Right lung (tissue), 5 donors: ENCODE results near the gene TM9SF1. TPM values are rescaled to one million over a fixed set of nuclear protein-coding genes. Genes with fewer than 3 reads are reported as not detected.
"Not testable (repeated sequence)": the region's sequence is repeated elsewhere in the genome, so short reads cannot be mapped to it uniquely, and the experiment has no call there.

Experiments used
- DNase-seq, 2 donors: peaks; one replicate each; pipeline ENCODE4 v3.0.0-alpha.2; 2013
- polyA plus RNA-seq, 5 donors: library from polyadenylated mRNA; unstranded; fragments of 120-200 nt; gene quantifications; one replicate each; pipeline versions ENCODE4 v1.2.1 to v1.2.3, GENCODE V29; 2013; ENCODE audit warnings: inconsistent platforms in 1 of 5, low replicate concordance in 1 of 5; ENCODE audit not compliant: insufficient read length in 5 of 5, insufficient read depth in 1 of 5

The TM9SF1 gene
- polyA plus RNA-seq, 5 donors: 24.6 to 44.1 (median 33.8) TPM

- DNase-seq: no peak
Observed at GRCh38 chr14:24231263-24232120, 36.3 kb upstream of the TM9SF1 start.

GRCh38 chr14:24228902-24229301 is 33.7 kb upstream of the TM9SF1 start:
- no peak for DNase-seq

- no peak for DNase-seq
Observed at GRCh38 chr14:24226473-24226872, 31.2 kb upstream of the TM9SF1 start.

- DNase-seq: no peak
Observed at GRCh38 chr14:24224618-24225071, 29.4 kb upstream of the TM9SF1 start.

GRCh38 chr14:24222987-24223386 is 27.7 kb upstream of the TM9SF1 start:
- not testable (repeated sequence) for DNase-seq

- no peak for DNase-seq
Observed at GRCh38 chr14:24219521-24219920, 24.3 kb upstream of the TM9SF1 start.

- DNase-seq: no peak
Observed at GRCh38 chr14:24219080-24219479, 23.8 kb upstream of the TM9SF1 start.

- DNase-seq: not testable (repeated sequence)
Observed at GRCh38 chr14:24216876-24217275, 21.6 kb upstream of the TM9SF1 start.

GRCh38 chr14:24216345-24216699 is 21.1 kb upstream of the TM9SF1 start:
- DNase-seq: no peak

- peak; percentile 86 to 88 for DNase-seq
Observed at GRCh38 chr14:24215495-24216344, 20.5 kb upstream of the TM9SF1 start, which contains the start of gene MDP1. Gene MDP1, minus strand, starts transcription at chr14:24216066. Its CDS starts 111 bp downstream, at chr14:24215955.

GRCh38 chr14:24213866-24214662 is 18.8 kb upstream of the TM9SF1 start:
- no peak for DNase-seq

GRCh38 chr14:24212924-24213865 is 18.0 kb upstream of the TM9SF1 start, which contains the start of gene CHMP4A:
Gene CHMP4A, minus strand, starts transcription at chr14:24213488. Its CDS starts 49 bp downstream, at chr14:24213439.
- DNase-seq: peak; percentile 95 to 96

- no peak for DNase-seq
Observed at GRCh38 chr14:24211311-24211710, 16.1 kb upstream of the TM9SF1 start.

GRCh38 chr14:24207625-24208024 is 12.4 kb upstream of the TM9SF1 start:
- no peak for DNase-seq

GRCh38 chr14:24207104-24207551 is 11.9 kb upstream of the TM9SF1 start:
- no peak for DNase-seq

GRCh38 chr14:24206260-24207103 is 11.2 kb upstream of the TM9SF1 start:
- DNase-seq: no peak

GRCh38 chr14:24204163-24205146 is 9.2 kb upstream of the TM9SF1 start:
- DNase-seq: no peak
